Measurements from ENCODE around the gene ISCA1.

Gene ISCA1

GRCh38 chr9:86282979-86283535, 719 bp upstream of the ISCA1 start:
- no peak for DNase-seq

GRCh38 chr9:86281593-86282076, 703 bp downstream of the ISCA1 start:
- DNase-seq, result no peak

- DNase-seq, result no peak
Observed at GRCh38 chr9:86280580-86280979, 1.8 kb downstream of the ISCA1 start.

GRCh38 chr9:86279839-86280238, 2.5 kb downstream of the ISCA1 start:
- DNase-seq, result no peak

GRCh38 chr9:86277072-86277471, 5.3 kb downstream of the ISCA1 start:
- DNase-seq, result no peak

GRCh38 chr9:86275962-86276361, 6.4 kb downstream of the ISCA1 start:
- no peak for DNase-seq

- no peak for DNase-seq
Observed at GRCh38 chr9:86274821-86275643, 7.3 kb downstream of the ISCA1 start.

- no peak for DNase-seq
Observed at GRCh38 chr9:86272221-86272620, 10.1 kb downstream of the ISCA1 start.

- DNase-seq, result no peak
Observed at GRCh38 chr9:86263876-86264275, 18.5 kb downstream of the ISCA1 start.

GRCh38 chr9:86262492-86262891, 19.8 kb downstream of the ISCA1 start:
- no peak for DNase-seq

- DNase-seq, result no peak
Observed at GRCh38 chr9:86259557-86259956, 22.8 kb downstream of the ISCA1 start, which contains the start of gene C9orf153. Gene C9orf153, minus strand, starts transcription at chr9:86259657. Its CDS starts 30,054 bp downstream, at chr9:86229603.

GRCh38 chr9:86257391-86257790, 24.9 kb downstream of the ISCA1 start:
- no peak for DNase-seq

- DNase-seq, result no peak
Observed at GRCh38 chr9:86256653-86257052, 25.7 kb downstream of the ISCA1 start.

GRCh38 chr9:86253577-86253976, 28.8 kb downstream of the ISCA1 start:
- DNase-seq, result no peak

GRCh38 chr9:86252870-86253269, 29.5 kb downstream of the ISCA1 start:
- no peak for DNase-seq

GRCh38 chr9:86250123-86250522, 32.2 kb downstream of the ISCA1 start:
- no peak for DNase-seq

- no peak for DNase-seq
Observed at GRCh38 chr9:86248746-86249145, 33.6 kb downstream of the ISCA1 start.

GRCh38 chr9:86246752-86247161, 35.6 kb downstream of the ISCA1 start:
- no peak for DNase-seq

- no peak for DNase-seq
Observed at GRCh38 chr9:86242071-86242470, 40.3 kb downstream of the ISCA1 start.

- no peak for DNase-seq
Observed at GRCh38 chr9:86241216-86241615, 41.1 kb downstream of the ISCA1 start.

- no peak for DNase-seq
Observed at GRCh38 chr9:86238861-86239770, 43.2 kb downstream of the ISCA1 start.

GRCh38 chr9:86230858-86231257, 51.5 kb downstream of the ISCA1 start:
- no peak for DNase-seq

- DNase-seq, result no peak
Observed at GRCh38 chr9:86222667-86223066, 59.7 kb downstream of the ISCA1 start.
